DOHH2 (cell line): Measurements from ENCODE around the gene BATF2.

ENCODE experiments used
- H3F3A ChIP-seq: fragments of 200-600 bp; sonication (generic), shearing (Covaris generic); 2 replicates; pipeline ENCODE4 v1.6.0; 2016; ENCODE audit warnings: antibody characterized with exemption, mild to moderate bottlenecking; ENCODE audit not compliant: control insufficient read depth, insufficient read depth
- H3K27ac ChIP-seq: fragments of 200-600 bp; sonication (generic); 2 replicates; pipeline ENCODE4 v1.5.1; 2014; ENCODE audit warnings: low read depth, mild to moderate bottlenecking, low read length, moderate library complexity
- H3K27me3 ChIP-seq: fragments of 200-600 bp; sonication (generic); 2 replicates; pipeline ENCODE4 v1.6.1; 2014; ENCODE audit warnings: mild to moderate bottlenecking, low read length, mixed read lengths; ENCODE audit not compliant: control insufficient read depth
- H3K36me3 ChIP-seq: fragments of 200-600 bp; sonication (generic); 2 replicates; pipeline ENCODE4 v1.6.1; 2014; ENCODE audit warnings: mild to moderate bottlenecking, low read length, moderate library complexity, mixed read lengths; ENCODE audit not compliant: control insufficient read depth
- H3K4me1 ChIP-seq: fragments of 200-600 bp; sonication (generic); 2 replicates; pipeline ENCODE4 v1.6.1; 2014; ENCODE audit warnings: mild to moderate bottlenecking, low read length, mixed read lengths; ENCODE audit not compliant: control insufficient read depth
- H3K4me2 ChIP-seq: fragments of 200-600 bp; sonication (generic); 2 replicates; pipeline ENCODE4 v1.6.0; 2014; ENCODE audit warnings: mild to moderate bottlenecking, low read length, moderate library complexity
- H3K4me3 ChIP-seq: fragments of 200-600 bp; sonication (generic); 2 replicates; pipeline ENCODE4 v1.5.1; 2014; ENCODE audit warnings: mild to moderate bottlenecking, low read length, mixed read lengths
- H3K79me2 ChIP-seq: fragments of 200-600 bp; sonication (generic); 2 replicates; pipeline ENCODE4 v1.6.1; 2014; ENCODE audit warnings: mild to moderate bottlenecking, low read length, mixed read lengths; ENCODE audit not compliant: control insufficient read depth
- H3K9me2 ChIP-seq: fragments of 200-600 bp; sonication (generic); replicated peaks from 2 replicates; pipeline ENCODE4 v1.6.1; 2014; ENCODE audit warnings: mild to moderate bottlenecking, low read length, mixed read lengths; ENCODE audit not compliant: control insufficient read depth
- H3K9me3 ChIP-seq: fragments of 200-600 bp; sonication (generic); 2 replicates; pipeline ENCODE4 v1.6.1; 2014; ENCODE audit warnings: antibody characterized with exemption, low read length, mixed read lengths; ENCODE audit not compliant: control insufficient read depth, insufficient read depth
- H4K20me1 ChIP-seq: fragments of 200-600 bp; sonication (generic); 2 replicates; pipeline ENCODE4 v1.6.0; 2014; ENCODE audit warnings: low read depth, mild to moderate bottlenecking, antibody characterized with exemption, low read length, moderate library complexity; ENCODE audit not compliant: control insufficient read depth, insufficient read depth
- EZH2phosphoT487 ChIP-seq: fragments of 200-600 bp; sonication (generic); IDR thresholded peaks from 2 replicates; pipeline ENCODE4 v1.6.1; 2017; ENCODE audit warnings: borderline replicate concordance, mild to moderate bottlenecking, antibody characterized with exemption, low read length, moderate library complexity, mixed read lengths
- TF ChIP-seq, protein P1 (sequence below): fragments of 200-600 bp; sonication (generic); IDR thresholded peaks from one replicate; pipeline ENCODE4 v1.5.1; 2014; ENCODE audit warnings: antibody characterized with exemption, mild to moderate bottlenecking, low read depth, low read length; ENCODE audit not compliant: poor library complexity, severe bottlenecking

Gene BATF2

DNA sequence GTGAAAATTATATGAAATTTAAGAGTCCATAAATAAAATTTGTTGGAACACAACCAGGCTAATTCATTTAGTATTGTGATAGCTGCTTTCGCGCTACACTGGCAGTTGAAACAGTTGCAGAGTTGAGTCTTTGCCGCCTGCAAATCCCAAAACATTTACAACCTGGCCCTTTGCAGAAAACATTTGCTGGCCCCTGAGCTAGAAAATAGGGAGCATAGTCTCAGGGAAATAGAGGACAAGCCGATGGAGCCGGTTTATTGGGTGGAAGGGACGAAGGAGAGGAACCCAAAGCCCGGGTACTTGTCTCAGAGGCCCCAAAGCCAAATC lies 43.7 kb upstream of the BATF2 start:
- H3K27ac ChIP-seq: peak overlapping the region; percentile 79
- H3F3A ChIP-seq: peaks cover 2% of the 10 kb centered on the region; the same call in 1 of the 2 replicates
- H4K20me1 ChIP-seq: no peaks in the 10 kb centered on the region
- peaks cover 35% of the 10 kb centered on the region for H3K4me1 ChIP-seq
- no peaks in the 10 kb centered on the region for H3K9me2 ChIP-seq
- no peaks in the 10 kb centered on the region for H3K27me3 ChIP-seq
- H3K79me2 ChIP-seq: peaks cover 34% of the 10 kb centered on the region
- H3K9me3 ChIP-seq: no peaks in the 10 kb centered on the region
- TF ChIP-seq, protein P1, sequence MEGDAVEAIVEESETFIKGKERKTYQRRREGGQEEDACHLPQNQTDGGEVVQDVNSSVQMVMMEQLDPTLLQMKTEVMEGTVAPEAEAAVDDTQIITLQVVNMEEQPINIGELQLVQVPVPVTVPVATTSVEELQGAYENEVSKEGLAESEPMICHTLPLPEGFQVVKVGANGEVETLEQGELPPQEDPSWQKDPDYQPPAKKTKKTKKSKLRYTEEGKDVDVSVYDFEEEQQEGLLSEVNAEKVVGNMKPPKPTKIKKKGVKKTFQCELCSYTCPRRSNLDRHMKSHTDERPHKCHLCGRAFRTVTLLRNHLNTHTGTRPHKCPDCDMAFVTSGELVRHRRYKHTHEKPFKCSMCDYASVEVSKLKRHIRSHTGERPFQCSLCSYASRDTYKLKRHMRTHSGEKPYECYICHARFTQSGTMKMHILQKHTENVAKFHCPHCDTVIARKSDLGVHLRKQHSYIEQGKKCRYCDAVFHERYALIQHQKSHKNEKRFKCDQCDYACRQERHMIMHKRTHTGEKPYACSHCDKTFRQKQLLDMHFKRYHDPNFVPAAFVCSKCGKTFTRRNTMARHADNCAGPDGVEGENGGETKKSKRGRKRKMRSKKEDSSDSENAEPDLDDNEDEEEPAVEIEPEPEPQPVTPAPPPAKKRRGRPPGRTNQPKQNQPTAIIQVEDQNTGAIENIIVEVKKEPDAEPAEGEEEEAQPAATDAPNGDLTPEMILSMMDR: no peak
- TF ChIP-seq EZH2phosphoT487: no peak
- H3K36me3 ChIP-seq: peaks cover 36% of the 10 kb centered on the region
- peak overlapping the region; percentile 61 for H3K4me2 ChIP-seq
- peak overlapping the region; percentile 81 for H3K4me3 ChIP-seq

DNA sequence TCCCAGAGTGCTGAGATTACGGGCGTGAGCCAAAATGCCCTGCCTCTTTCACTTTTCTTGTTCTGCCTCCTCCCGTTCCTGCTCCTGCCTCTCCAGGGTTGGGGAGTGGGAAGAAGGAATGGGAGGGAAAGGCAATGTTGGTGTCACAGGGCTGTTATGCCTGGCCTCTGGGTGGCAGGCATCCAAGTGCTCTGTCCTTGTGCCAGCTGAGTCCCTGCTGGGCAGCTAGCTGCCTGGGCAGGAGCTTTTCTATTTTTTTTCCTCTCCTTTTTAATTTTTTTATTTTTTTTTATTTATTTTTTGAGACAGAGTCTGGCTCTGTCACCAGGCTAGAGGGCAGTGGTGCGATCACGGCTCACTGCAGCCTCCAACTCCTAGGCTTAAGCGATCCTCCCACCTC lies 40.2 kb upstream of the BATF2 start:
- Histone ChIP-seq H3K79me2 (peaks cover 7% of the 10 kb centered on the region), H3K9me2 (no peaks in the 10 kb centered on the region), H3K36me3 (peaks cover 20% of the 10 kb centered on the region; the same call in 1 of the 2 replicates), H3K4me1 (peaks cover 24% of the 10 kb centered on the region), H3K27me3 (no peaks in the 10 kb centered on the region), H3K27ac (no peak overlapping the region), H3K9me3 (no peaks in the 10 kb centered on the region), H3K4me3 (no peak overlapping the region), H3K4me2 (no peak overlapping the region), H4K20me1 (no peaks in the 10 kb centered on the region), H3F3A (peaks cover 2% of the 10 kb centered on the region; the same call in 1 of the 2 replicates)
- TF ChIP-seq, protein P1: no peak
- no peak for TF ChIP-seq EZH2phosphoT487

DNA sequence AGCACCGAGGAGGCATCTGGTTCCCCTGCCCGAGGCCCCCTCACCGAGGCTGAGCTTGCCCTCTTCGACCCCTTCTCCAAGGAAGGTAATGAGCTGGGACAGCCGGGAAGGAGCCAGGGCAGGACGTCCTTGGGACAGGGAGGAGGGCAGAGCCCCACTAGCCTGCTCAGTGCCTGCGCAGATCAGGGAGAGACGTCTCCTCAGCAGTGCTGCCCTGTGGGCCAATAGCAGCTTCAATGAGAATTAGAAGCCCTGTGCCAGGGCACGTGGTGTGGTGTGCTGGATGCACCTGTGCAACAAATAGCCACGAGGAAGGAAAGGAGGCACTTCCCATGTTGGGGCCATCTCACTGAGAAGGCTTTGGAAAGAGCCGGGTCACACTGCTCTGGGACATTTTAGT lies 38.8 kb upstream of the BATF2 start:
- Histone ChIP-seq H3K4me3 (no peak overlapping the region), H3K4me1 (peaks cover 21% of the 10 kb centered on the region), H3K27ac (no peak overlapping the region), H3F3A (peaks cover 2% of the 10 kb centered on the region; the same call in 1 of the 2 replicates), H4K20me1 (no peaks in the 10 kb centered on the region), H3K4me2 (no peak overlapping the region), H3K9me3 (no peaks in the 10 kb centered on the region), H3K36me3 (peaks cover 21% of the 10 kb centered on the region; the same call in 1 of the 2 replicates), H3K27me3 (no peaks in the 10 kb centered on the region), H3K79me2 (no peaks in the 10 kb centered on the region), H3K9me2 (no peaks in the 10 kb centered on the region)
- TF ChIP-seq, protein P1: no peak
- TF ChIP-seq EZH2phosphoT487: no peak
